ENCODE data around the gene FASTKD3.

The FASTKD3 gene

DNA sequence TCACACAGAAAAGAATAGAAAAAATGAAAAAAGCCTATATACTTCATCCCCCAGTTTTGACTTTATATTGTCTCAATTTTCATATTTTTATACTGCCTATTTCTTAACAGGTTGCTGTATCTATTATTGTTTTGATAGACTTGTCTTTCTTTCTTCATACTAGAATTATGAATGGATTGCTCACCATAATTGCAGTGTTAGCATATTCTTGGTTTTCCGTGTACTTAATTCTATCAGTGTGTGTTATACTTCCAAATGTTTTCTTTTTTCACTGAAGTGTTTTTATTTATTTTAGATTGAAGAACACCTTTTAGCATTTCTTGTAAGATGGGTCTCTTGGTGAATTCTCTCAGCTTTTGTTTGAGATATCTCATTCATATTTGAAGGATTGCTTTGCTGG lies 38.8 kb upstream of the FASTKD3 start:
- no peak for TF ChIP-seq CTCF (IDR thresholded peaks at IDR 0.05; ENCODE audit: extremely low read depth, insufficient read depth, missing control alignments)
- in situ Hi-C loops (cut with MboI; ENCODE audit: low pct_unique_long_range_greater_than_20kb, low sequenced_read_pairs, unreplicated experiment) = loop anchor here (25.0 kb wide), 1 partner anchor 555 kb away; no protein-coding TSS in a partner anchor

GRCh38 chr5:7904170-7904569 lies 35.3 kb upstream of the FASTKD3 start:
- TF ChIP-seq CTCF (IDR thresholded peaks at IDR 0.05; ENCODE audit: extremely low read depth, insufficient read depth, missing control alignments) = no peak
- no peak for DNase-seq (ENCODE audit: low spot score)
- in situ Hi-C loops (cut with MboI; ENCODE audit: low pct_unique_long_range_greater_than_20kb, low sequenced_read_pairs, unreplicated experiment) = loop anchor here (25.0 kb wide), 1 partner anchor 558 kb away; no protein-coding TSS in a partner anchor

More for the DNA sequence above, 38.8 kb upstream of the FASTKD3 start:
- DNase-seq (ENCODE audit: low spot score) = no peak

GRCh38 chr5:7902666-7903625 lies 34.1 kb upstream of the FASTKD3 start:
- in situ Hi-C loops (cut with MboI; ENCODE audit: low pct_unique_long_range_greater_than_20kb, low sequenced_read_pairs, unreplicated experiment) = loop anchor here (25.0 kb wide), 1 partner anchor 559 kb away; no protein-coding TSS in a partner anchor
- DNase-seq (ENCODE audit: low spot score) = no peak
- no peak for TF ChIP-seq CTCF (IDR thresholded peaks at IDR 0.05; ENCODE audit: extremely low read depth, insufficient read depth, missing control alignments)

DNA sequence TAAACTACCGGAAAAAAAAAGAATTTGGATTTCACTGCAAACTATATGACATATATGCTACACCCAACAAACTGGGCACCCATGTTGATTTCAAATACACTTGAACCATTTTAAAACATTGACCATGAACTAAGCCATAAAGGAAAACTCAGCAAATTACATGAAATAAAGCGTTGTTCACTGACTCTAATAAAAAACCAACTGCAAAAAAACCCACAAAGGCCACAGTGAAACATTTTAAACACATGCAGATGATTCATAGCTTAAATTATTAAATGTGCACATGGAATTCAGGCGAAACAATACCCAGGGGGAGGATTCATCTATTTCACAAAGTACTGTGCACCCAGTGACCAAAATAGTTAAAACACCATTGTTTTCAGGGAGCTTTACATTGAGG lies 33.4 kb upstream of the FASTKD3 start:
- no peak for TF ChIP-seq CTCF (IDR thresholded peaks at IDR 0.05; ENCODE audit: extremely low read depth, insufficient read depth, missing control alignments)
- in situ Hi-C loops (cut with MboI; ENCODE audit: low pct_unique_long_range_greater_than_20kb, low sequenced_read_pairs, unreplicated experiment) = loop anchor here (25.0 kb wide), 1 partner anchor 560 kb away; no protein-coding TSS in a partner anchor
- no peak for DNase-seq (ENCODE audit: low spot score)

DNA sequence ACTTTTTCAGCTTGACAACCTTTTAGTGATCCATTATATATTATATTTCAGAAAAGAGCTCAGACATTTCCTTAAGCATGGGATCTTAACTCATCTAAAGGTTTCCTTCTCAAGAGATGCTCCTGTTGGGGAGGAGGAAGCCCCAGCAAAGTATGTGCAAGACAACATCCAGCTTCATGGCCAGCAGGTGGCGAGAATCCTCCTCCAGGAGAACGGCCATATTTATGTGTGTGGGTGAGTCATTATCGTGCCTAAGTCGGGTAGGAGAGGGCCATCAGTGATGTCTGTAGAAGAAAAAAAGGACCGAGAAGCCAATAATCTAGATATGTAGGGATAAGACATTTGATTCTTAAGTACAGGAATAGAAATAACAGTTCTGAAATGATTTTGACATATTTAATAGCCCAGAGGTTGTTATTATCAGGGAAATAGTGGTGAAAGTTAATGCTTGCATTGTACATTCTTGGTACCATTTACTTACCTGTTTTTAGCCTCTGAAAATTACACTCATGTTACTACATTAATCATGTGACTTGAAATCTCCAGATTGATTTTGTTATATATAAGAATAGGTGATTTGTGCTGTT lies 28.3 kb upstream of the FASTKD3 start:
- peak; percentile 16 for TF ChIP-seq CTCF (IDR thresholded peaks at IDR 0.05; ENCODE audit: extremely low read depth, insufficient read depth, missing control alignments)
- in situ Hi-C loops (cut with MboI; ENCODE audit: low pct_unique_long_range_greater_than_20kb, low sequenced_read_pairs, unreplicated experiment) = no loop called here
- no peak for DNase-seq (ENCODE audit: low spot score)

DNA sequence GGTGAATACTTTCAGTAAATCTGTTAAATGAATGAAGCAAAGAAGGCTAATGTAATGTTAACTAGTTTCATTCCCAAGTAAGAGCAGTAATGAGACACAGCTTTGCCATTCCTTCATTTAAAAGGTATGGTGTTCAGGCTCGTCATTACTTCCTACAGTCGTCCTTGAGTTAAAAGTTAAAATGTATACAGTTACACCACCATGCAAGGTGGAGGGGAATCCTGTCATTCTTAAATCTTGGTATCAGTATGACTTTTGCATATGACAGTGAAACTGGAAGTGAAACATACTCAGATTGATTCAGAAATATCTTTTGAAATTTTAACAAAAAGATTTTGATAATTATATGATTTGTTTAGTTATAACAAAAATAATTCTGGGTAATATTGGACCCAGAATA lies 26.0 kb upstream of the FASTKD3 start:
- DNase-seq (ENCODE audit: low spot score) = peak; percentile 24
- in situ Hi-C loops (cut with MboI; ENCODE audit: low pct_unique_long_range_greater_than_20kb, low sequenced_read_pairs, unreplicated experiment) = no loop called here
- no peak for TF ChIP-seq CTCF (IDR thresholded peaks at IDR 0.05; ENCODE audit: extremely low read depth, insufficient read depth, missing control alignments)
